Ishikawa (cell line): ENCODE data around the gene PMFBP1.

ENCODE experiments used
- CEBPB ChIP-seq: IDR thresholded peaks from 2 replicates; pipeline ENCODE4 v1.6.1; 2012
- CREB1 ChIP-seq: IDR thresholded peaks from 2 replicates; pipeline ENCODE4 v1.6.1; 2012; ENCODE audit warnings: low read depth
- EGR1 ChIP-seq: IDR thresholded peaks from 2 replicates; pipeline ENCODE4 v1.6.1; 2012
- EP300 ChIP-seq: IDR thresholded peaks from 2 replicates; pipeline ENCODE4 v1.6.1; 2012; ENCODE audit warnings: borderline replicate concordance
- FOXM1 ChIP-seq: IDR thresholded peaks from 2 replicates; pipeline ENCODE4 v1.6.1; 2012; ENCODE audit warnings: low read depth, borderline replicate concordance
- MAX ChIP-seq: IDR thresholded peaks from 2 replicates; pipeline ENCODE4 v1.6.1; 2012
- NFIC ChIP-seq: IDR thresholded peaks from 2 replicates; pipeline ENCODE4 v1.6.1; 2012
- RAD21 ChIP-seq: IDR thresholded peaks from 2 replicates; pipeline ENCODE4 v1.6.1; 2012; ENCODE audit warnings: low read depth
- TAF1 ChIP-seq: IDR thresholded peaks from 2 replicates; pipeline ENCODE4 v1.6.1; 2012; ENCODE audit warnings: low read depth, mild to moderate bottlenecking
- TCF12 ChIP-seq: IDR thresholded peaks from 2 replicates; pipeline ENCODE4 v1.6.1; 2012; ENCODE audit warnings: low read depth
- YY1 ChIP-seq: IDR thresholded peaks from 2 replicates; pipeline ENCODE4 v1.6.1; 2012; ENCODE audit warnings: low read depth
- TF ChIP-seq, protein P1 (sequence below): IDR thresholded peaks from 2 replicates; pipeline ENCODE4 v1.6.1; 2012; ENCODE audit warnings: low read depth, mild to moderate bottlenecking

DNA sequence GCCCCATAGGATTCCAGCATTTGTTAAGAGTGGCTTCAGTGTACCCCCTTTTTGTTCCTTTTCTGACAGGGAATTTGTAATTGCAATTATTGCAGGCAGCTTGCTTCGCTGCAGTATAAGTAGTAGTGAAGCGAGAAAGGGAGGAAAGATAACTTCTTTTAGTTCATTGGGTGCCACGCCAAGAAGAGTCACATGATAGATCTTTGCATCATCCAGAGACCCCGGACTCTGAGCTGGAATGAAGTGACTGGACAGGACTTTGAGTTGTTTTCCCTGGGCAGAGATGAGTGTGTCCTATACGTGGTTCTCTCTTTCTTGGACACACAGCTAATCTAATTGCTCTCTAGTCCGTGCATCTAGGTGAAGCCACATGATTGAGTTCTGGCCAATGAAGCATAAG is 44.8 kb upstream of the PMFBP1 start:
- TF ChIP-seq NFIC (no peak), EGR1 (no peak), MAX (no peak), CREB1 (no peak), RAD21 (no peak), YY1 (no peak), CEBPB (no peak), FOXM1 (no peak), EP300 (no peak), TCF12 (no peak), TAF1 (no peak)
- TF ChIP-seq, protein P1, sequence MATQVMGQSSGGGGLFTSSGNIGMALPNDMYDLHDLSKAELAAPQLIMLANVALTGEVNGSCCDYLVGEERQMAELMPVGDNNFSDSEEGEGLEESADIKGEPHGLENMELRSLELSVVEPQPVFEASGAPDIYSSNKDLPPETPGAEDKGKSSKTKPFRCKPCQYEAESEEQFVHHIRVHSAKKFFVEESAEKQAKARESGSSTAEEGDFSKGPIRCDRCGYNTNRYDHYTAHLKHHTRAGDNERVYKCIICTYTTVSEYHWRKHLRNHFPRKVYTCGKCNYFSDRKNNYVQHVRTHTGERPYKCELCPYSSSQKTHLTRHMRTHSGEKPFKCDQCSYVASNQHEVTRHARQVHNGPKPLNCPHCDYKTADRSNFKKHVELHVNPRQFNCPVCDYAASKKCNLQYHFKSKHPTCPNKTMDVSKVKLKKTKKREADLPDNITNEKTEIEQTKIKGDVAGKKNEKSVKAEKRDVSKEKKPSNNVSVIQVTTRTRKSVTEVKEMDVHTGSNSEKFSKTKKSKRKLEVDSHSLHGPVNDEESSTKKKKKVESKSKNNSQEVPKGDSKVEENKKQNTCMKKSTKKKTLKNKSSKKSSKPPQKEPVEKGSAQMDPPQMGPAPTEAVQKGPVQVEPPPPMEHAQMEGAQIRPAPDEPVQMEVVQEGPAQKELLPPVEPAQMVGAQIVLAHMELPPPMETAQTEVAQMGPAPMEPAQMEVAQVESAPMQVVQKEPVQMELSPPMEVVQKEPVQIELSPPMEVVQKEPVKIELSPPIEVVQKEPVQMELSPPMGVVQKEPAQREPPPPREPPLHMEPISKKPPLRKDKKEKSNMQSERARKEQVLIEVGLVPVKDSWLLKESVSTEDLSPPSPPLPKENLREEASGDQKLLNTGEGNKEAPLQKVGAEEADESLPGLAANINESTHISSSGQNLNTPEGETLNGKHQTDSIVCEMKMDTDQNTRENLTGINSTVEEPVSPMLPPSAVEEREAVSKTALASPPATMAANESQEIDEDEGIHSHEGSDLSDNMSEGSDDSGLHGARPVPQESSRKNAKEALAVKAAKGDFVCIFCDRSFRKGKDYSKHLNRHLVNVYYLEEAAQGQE, result no peak
